MCF 10A (cell line): ENCODE data around the gene PTPN4. TPM values are rescaled to one million over a fixed set of nuclear protein-coding genes. Genes with fewer than 3 reads are reported as not detected.

Source experiments
- BruUV-seq: library from RNA; stranded (reverse); fragments of 400-500 nt; replicated peaks from 2 replicates; lab custom pipeline; 2021; lab: Mats Ljungman, UMichigan
- CTCF ChIA-PET: fragments of 300-600 bp; sonication (Branson Sonifier 250); formaldehyde crosslinking; extraction: SDS; loops from one replicate; lab custom pipeline; 2021; ENCODE audit warnings: antibody characterized with exemption, inconsistent platforms; lab: Yijun Ruan, JAX
- POLR2A ChIA-PET: fragments of 300-600, 350-650 bp; sonication (Branson Sonifier 250); formaldehyde crosslinking; extraction: SDS; loops from one replicate; lab custom pipeline; 2020; ENCODE audit warnings: antibody characterized with exemption, inconsistent platforms; lab: Yijun Ruan, JAX
- DNase-seq: peaks from one replicate; pipeline ENCODE4 v3.0.0-alpha.2; 2018; ENCODE audit not compliant: unreplicated experiment
- H3K27ac Mint-ChIP-seq: one replicate; pipeline ENCODE4 v1.8.0; 2022; ENCODE audit warnings: mild to moderate bottlenecking, low read depth, mixed read lengths; ENCODE audit not compliant: unreplicated experiment
- H3K27me3 Mint-ChIP-seq: one replicate; pipeline ENCODE4 v1.8.0; 2022; ENCODE audit warnings: mixed read lengths; ENCODE audit not compliant: insufficient read depth, unreplicated experiment
- H3K36me3 Mint-ChIP-seq: one replicate; pipeline ENCODE4 v1.8.0; 2022; ENCODE audit warnings: mild to moderate bottlenecking, moderate library complexity, mixed read lengths; ENCODE audit not compliant: insufficient read depth, unreplicated experiment
- H3K4me1 Mint-ChIP-seq: one replicate; pipeline ENCODE4 v1.8.0; 2022; ENCODE audit warnings: mixed read lengths; ENCODE audit not compliant: insufficient read depth, unreplicated experiment
- H3K4me3 Mint-ChIP-seq: one replicate; pipeline ENCODE4 v1.8.0; 2022; ENCODE audit warnings: mild to moderate bottlenecking, moderate library complexity, mixed read lengths; ENCODE audit not compliant: unreplicated experiment
- H3K9me3 Mint-ChIP-seq: one replicate; pipeline ENCODE4 v1.8.0; 2022; ENCODE audit warnings: mixed read lengths; ENCODE audit not compliant: unreplicated experiment
- intact Hi-C: fragments of 100-400 bp; cut with micrococcal nuclease; formaldehyde crosslinking; loops from 2 replicates; pipeline ENCODE4 v1.14.1; 2022
- total RNA-seq: library from RNA; stranded (reverse); gene quantifications from 2 replicates; pipeline ENCODE4 v1.2.3, GENCODE V29; 2022
- TF ChIP-seq, protein P1 (sequence below): fragments of 200-600 bp; IDR thresholded peaks from one replicate; pipeline ENCODE4 v1.8.0; 2022; ENCODE audit warnings: antibody characterized with exemption, mild to moderate bottlenecking; ENCODE audit not compliant: unreplicated experiment

PTPN4 gene
- total RNA-seq, 1 experiment from 2014 or later = 21.1 TPM

DNA sequence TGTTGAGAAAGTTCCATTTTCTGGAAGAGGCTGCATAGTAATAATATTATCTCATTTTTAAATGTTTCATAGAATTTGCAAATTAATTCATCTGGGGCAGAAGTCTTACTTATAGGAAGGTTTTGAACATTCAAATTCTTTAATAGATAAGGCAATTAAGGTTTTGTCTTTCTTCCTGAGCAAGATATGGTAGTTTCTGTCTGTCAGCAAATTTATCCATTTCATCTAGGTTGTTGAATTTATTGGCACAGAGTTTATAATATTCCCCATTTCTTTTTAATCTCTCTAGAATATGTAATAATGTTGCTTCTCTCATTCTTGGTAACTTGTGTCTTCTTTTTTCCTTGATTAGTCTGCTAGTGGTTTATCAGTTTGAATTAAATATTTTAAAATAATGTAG, 163.0 kb downstream of the PTPN4 start:
- POLR2A ChIA-PET = no interaction called here
- BruUV-seq = no TSS peak

DNA sequence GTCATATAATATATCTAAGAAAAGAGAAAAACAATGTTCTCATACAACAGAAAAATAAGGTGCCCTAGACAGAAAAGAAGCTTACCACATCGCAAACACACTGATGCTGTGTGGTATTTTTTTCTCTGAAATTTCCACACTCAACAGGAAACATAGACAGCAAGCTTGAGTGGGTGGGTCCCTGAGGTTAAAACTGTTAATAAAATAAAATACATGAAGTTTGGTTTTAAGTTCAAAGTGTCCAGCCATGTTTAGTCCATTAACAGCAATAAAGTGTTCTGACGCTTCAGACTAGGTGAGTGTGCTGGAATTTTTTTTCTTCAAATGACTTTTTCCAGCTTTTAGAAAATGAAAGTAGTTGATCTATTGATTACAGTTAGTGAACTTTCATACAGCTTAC, 169.8 kb downstream of the PTPN4 start:
- Mint-ChIP-seq H3K36me3 (peaks cover 12% of the 10 kb centered on the region), H3K9me3 (no peaks in the 10 kb centered on the region), H3K4me3 (no peak overlapping the region), H3K27ac (no peak overlapping the region), H3K4me1 (no peaks in the 10 kb centered on the region), H3K27me3 (no peaks in the 10 kb centered on the region)
- TF ChIP-seq, protein P1, sequence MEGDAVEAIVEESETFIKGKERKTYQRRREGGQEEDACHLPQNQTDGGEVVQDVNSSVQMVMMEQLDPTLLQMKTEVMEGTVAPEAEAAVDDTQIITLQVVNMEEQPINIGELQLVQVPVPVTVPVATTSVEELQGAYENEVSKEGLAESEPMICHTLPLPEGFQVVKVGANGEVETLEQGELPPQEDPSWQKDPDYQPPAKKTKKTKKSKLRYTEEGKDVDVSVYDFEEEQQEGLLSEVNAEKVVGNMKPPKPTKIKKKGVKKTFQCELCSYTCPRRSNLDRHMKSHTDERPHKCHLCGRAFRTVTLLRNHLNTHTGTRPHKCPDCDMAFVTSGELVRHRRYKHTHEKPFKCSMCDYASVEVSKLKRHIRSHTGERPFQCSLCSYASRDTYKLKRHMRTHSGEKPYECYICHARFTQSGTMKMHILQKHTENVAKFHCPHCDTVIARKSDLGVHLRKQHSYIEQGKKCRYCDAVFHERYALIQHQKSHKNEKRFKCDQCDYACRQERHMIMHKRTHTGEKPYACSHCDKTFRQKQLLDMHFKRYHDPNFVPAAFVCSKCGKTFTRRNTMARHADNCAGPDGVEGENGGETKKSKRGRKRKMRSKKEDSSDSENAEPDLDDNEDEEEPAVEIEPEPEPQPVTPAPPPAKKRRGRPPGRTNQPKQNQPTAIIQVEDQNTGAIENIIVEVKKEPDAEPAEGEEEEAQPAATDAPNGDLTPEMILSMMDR = no peak
- intact Hi-C loops = no loop called here
- BruUV-seq = no TSS peak
- ChIA-PET POLR2A (no interaction called here), CTCF (interaction anchor here (0.9 kb wide), 1 partner anchor 10 kb away, joined by 3 read pairs; no protein-coding TSS in a partner anchor)
- no peak for DNase-seq

More for the DNA sequence above, 163.0 kb downstream of the PTPN4 start:
- H3K9me3 Mint-ChIP-seq = no peaks in the 10 kb centered on the region
- H3K4me3 Mint-ChIP-seq = no peak overlapping the region
- H3K27ac Mint-ChIP-seq = no peak overlapping the region
- no peaks in the 10 kb centered on the region for H3K27me3 Mint-ChIP-seq
- peaks cover 21% of the 10 kb centered on the region for H3K36me3 Mint-ChIP-seq
- CTCF ChIA-PET = no interaction called here
- TF ChIP-seq, protein P1 = no peak
- intact Hi-C loops = no loop called here
- DNase-seq = no peak
- no peaks in the 10 kb centered on the region for H3K4me1 Mint-ChIP-seq

DNA sequence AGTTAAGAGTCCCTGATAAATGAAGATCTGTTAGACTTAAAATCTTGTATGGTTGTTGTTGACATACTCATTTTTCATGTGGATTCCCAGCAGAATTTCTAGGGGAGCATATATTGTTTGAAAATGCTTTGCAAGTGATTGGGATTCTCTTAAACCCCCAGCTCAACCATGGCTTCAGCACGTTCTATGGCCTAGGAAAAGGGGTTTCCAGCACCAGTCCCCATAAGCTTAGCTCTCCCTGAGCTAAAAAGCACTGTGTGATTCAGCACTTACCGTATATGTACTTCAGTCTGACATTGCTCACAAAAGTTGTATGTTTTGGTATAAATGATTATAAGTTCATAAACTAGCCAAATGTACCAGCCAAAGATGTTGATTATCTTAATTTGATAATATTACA, 173.1 kb downstream of the PTPN4 start:
- DNase-seq = no peak
- ChIA-PET POLR2A (interaction anchor here (0.6 kb wide), 1 partner anchor 17 kb away, joined by 3 read pairs; no protein-coding TSS in a partner anchor), CTCF (no interaction called here)
- no peak overlapping the region for H3K27ac Mint-ChIP-seq
- no peaks in the 10 kb centered on the region for H3K4me1 Mint-ChIP-seq
- no TSS peak for BruUV-seq
- intact Hi-C loops = no loop called here
- peaks cover 27% of the 10 kb centered on the region for H3K36me3 Mint-ChIP-seq
- no peaks in the 10 kb centered on the region for H3K27me3 Mint-ChIP-seq
- H3K9me3 Mint-ChIP-seq = no peaks in the 10 kb centered on the region
- H3K4me3 Mint-ChIP-seq = no peak overlapping the region
- TF ChIP-seq, protein P1 = no peak

DNA sequence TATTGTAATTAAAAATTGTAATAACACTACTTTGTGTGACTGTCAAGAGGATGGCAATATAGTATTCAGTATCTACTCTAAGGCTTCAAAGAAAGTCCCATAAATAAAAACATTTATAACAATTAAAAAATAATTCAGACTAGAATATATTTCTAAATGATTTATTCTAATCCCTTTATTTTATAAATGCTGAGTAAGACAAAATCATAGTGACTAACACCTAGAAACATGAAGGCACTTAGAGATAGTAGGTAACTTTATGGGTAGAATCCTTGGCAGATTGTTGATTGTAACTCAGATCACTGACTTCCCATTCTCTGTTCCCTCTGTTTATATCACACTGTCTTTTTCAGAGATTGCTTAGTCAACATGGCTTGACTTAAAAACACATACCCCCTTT, 174.6 kb downstream of the PTPN4 start:
- ChIA-PET POLR2A (interaction anchor here (0.7 kb wide), 2 partner anchors 21 to 69 kb away, joined by 3 to 4 read pairs; no protein-coding TSS in a partner anchor), CTCF (no interaction called here)

More for the DNA sequence above, 174.6 kb downstream of the PTPN4 start:
- no peak overlapping the region for H3K4me3 Mint-ChIP-seq
- intact Hi-C loops = no loop called here
- H3K9me3 Mint-ChIP-seq = no peaks in the 10 kb centered on the region
- TF ChIP-seq, protein P1 = no peak
- peaks cover 32% of the 10 kb centered on the region for H3K36me3 Mint-ChIP-seq
- H3K27me3 Mint-ChIP-seq = no peaks in the 10 kb centered on the region
- no peaks in the 10 kb centered on the region for H3K4me1 Mint-ChIP-seq
- no TSS peak for BruUV-seq
- H3K27ac Mint-ChIP-seq = no peak overlapping the region
- DNase-seq = no peak
